WTC11 (cell line): ENCODE results near the gene TRMT112. TPM values are rescaled to one million over a fixed set of nuclear protein-coding genes. Genes with fewer than 3 reads are reported as not detected.

Experiments
- ATAC-seq: fragments of 200-7000 bp; cut with Tn5 transposase; 2 replicates; pipeline ENCODE4 v1.10.0; 2021; ENCODE audit warnings: mild to moderate bottlenecking, moderate library complexity
- CTCF ChIA-PET: fragments of 300-600 bp; sonication (Branson Sonifier 250); formaldehyde crosslinking; loops from one replicate; lab custom pipeline; 2021; ENCODE audit warnings: antibody characterized with exemption; lab: Charles Lee
- POLR2A ChIA-PET: fragments of 350-600 bp; sonication (Branson Sonifier 250); formaldehyde crosslinking; loops from one replicate; lab custom pipeline; 2021; ENCODE audit warnings: antibody characterized with exemption; lab: Charles Lee
- DNase-seq: peaks from one replicate; pipeline ENCODE4 v3.0.0; 2021; ENCODE audit warnings: low spot score
- H3K27ac Mint-ChIP-seq: 2 replicates; pipeline ENCODE4 v1.8.0; 2021; ENCODE audit warnings: mixed read lengths
- H3K27me3 Mint-ChIP-seq: 2 replicates; pipeline ENCODE4 v1.8.0; 2021; ENCODE audit warnings: low read depth, mild to moderate bottlenecking, moderate library complexity, mixed read lengths
- H3K36me3 Mint-ChIP-seq: 2 replicates; pipeline ENCODE4 v1.8.0; 2021; ENCODE audit warnings: mixed read lengths
- H3K4me1 Mint-ChIP-seq: 2 replicates; pipeline ENCODE4 v1.8.0; 2022; ENCODE audit warnings: mixed read lengths
- H3K4me3 Mint-ChIP-seq: 2 replicates; pipeline ENCODE4 v1.8.0; 2021; ENCODE audit warnings: mild to moderate bottlenecking, moderate library complexity, mixed read lengths
- H3K9me3 Mint-ChIP-seq: 2 replicates; pipeline ENCODE4 v1.8.0; 2021; ENCODE audit warnings: mixed read lengths
- AFF4 ChIP-seq: sonication (generic); formaldehyde crosslinking; IDR thresholded peaks from 2 replicates; pipeline ENCODE4 v1.8.1; 2023; ENCODE audit warnings: mild to moderate bottlenecking, missing genetic modification reagents, borderline replicate concordance
- ATF2 ChIP-seq: sonication (generic); formaldehyde crosslinking; IDR thresholded peaks from 2 replicates; pipeline ENCODE4 v1.8.1; 2022; ENCODE audit warnings: low read depth, missing genetic modification reagents, borderline replicate concordance
- CTCF ChIP-seq: fragments of 200-600 bp; IDR thresholded peaks from 2 replicates; pipeline ENCODE4 v1.8.0; 2022; ENCODE audit warnings: antibody characterized with exemption
- ESRRA ChIP-seq: sonication (generic); formaldehyde crosslinking; IDR thresholded peaks from 2 replicates; pipeline ENCODE4 v1.8.1; 2022; ENCODE audit warnings: mild to moderate bottlenecking, missing genetic modification reagents, borderline replicate concordance
- FOXK1 ChIP-seq: sonication (generic); formaldehyde crosslinking; IDR thresholded peaks from 2 replicates; pipeline ENCODE4 v1.8.0; 2022; ENCODE audit warnings: mild to moderate bottlenecking, moderate library complexity, missing genetic modification reagents
- HMGA2 ChIP-seq: fragments of 250-450 bp; sonication (Bioruptor Pico); IDR thresholded peaks from 2 replicates; pipeline ENCODE4 v1.4.0; 2021; ENCODE audit warnings: mild to moderate bottlenecking, moderate library complexity
- HMGXB4 ChIP-seq: sonication (generic); formaldehyde crosslinking; IDR thresholded peaks from 2 replicates; pipeline ENCODE4 v1.8.1; 2023; ENCODE audit warnings: mild to moderate bottlenecking, moderate library complexity, missing genetic modification reagents
- MLX ChIP-seq: sonication (generic); formaldehyde crosslinking; IDR thresholded peaks from 2 replicates; pipeline ENCODE4 v1.8.1; 2023; ENCODE audit warnings: mild to moderate bottlenecking, missing genetic modification reagents, moderate library complexity
- MYBL2 ChIP-seq: sonication (generic); formaldehyde crosslinking; IDR thresholded peaks from 2 replicates; pipeline ENCODE4 v1.8.1; 2023; ENCODE audit warnings: mild to moderate bottlenecking, moderate library complexity, missing genetic modification reagents
- NR2C2 ChIP-seq: sonication (generic); formaldehyde crosslinking; IDR thresholded peaks from 2 replicates; pipeline ENCODE4 v1.8.0; 2022; ENCODE audit warnings: mild to moderate bottlenecking, missing genetic modification reagents
- NR3C1 ChIP-seq: sonication (generic); formaldehyde crosslinking; conservative IDR thresholded peaks from 2 replicates; pipeline ENCODE4 v1.8.1; 2023; ENCODE audit warnings: low read depth, mild to moderate bottlenecking, missing genetic modification reagents
- PRRX2 ChIP-seq: fragments of 250-450 bp; sonication (Bioruptor Pico); IDR thresholded peaks from 2 replicates; pipeline ENCODE4 v1.8.0; 2021; ENCODE audit warnings: mild to moderate bottlenecking
- SMAD4 ChIP-seq: sonication (generic); formaldehyde crosslinking; IDR thresholded peaks from 2 replicates; pipeline ENCODE4 v1.8.0; 2022; ENCODE audit warnings: mild to moderate bottlenecking, missing genetic modification reagents
- TEAD4 ChIP-seq: sonication (generic); formaldehyde crosslinking; IDR thresholded peaks from 2 replicates; pipeline ENCODE4 v1.8.0; 2022; ENCODE audit warnings: mild to moderate bottlenecking, missing genetic modification reagents
- ZNF281 ChIP-seq: sonication (generic); formaldehyde crosslinking; IDR thresholded peaks from 2 replicates; pipeline ENCODE4 v1.8.0; 2023; ENCODE audit warnings: mild to moderate bottlenecking, missing genetic modification reagents
- ZNF512 ChIP-seq: sonication (generic); formaldehyde crosslinking; IDR thresholded peaks from 2 replicates; pipeline ENCODE4 v1.8.1; 2022; ENCODE audit warnings: missing genetic modification reagents, borderline replicate concordance
- total RNA-seq: library from RNA; stranded (reverse); gene quantifications from 3 replicates; pipeline ENCODE4 v1.2.3, GENCODE V29; 2021

The TRMT112 gene
- total RNA-seq, 1 experiment from 2014 or later, result 285 TPM

- no peak for TF ChIP-seq AFF4 (CRISPR knock-in tag)
Measured at GRCh38 chr11:64275841-64276240, 41.5 kb downstream of the TRMT112 start (continued).

- POLR2A ChIA-PET, result interaction anchor here (1.0 kb wide), 1 partner anchor 29 kb away, joined by 5 read pairs; no protein-coding TSS in a partner anchor
- Mint-ChIP-seq H3K27me3 (no peaks in the 10 kb centered on the region), H3K4me1 (peaks cover 23% of the 10 kb centered on the region), H3K9me3 (no peaks in the 10 kb centered on the region), H3K36me3 (no peaks in the 10 kb centered on the region), H3K27ac (0 out of 2 replicates have a peak overlapping the region, but pooled peaks have one; percentile 25), H3K4me3 (no peak overlapping the region)
- CTCF ChIA-PET, result interaction anchor here (0.6 to 4.0 kb wide), 7 partner anchors 24 to 488 kb away, joined by 4 to 24 read pairs (median 6); partner anchors contain the start of genes CATSPERZ and PLCB3
- TF ChIP-seq TEAD4 (CRISPR knock-in tag), result no peak
- TF ChIP-seq ZNF281 (CRISPR knock-in tag), result no peak
- no peak for TF ChIP-seq NR3C1 (CRISPR knock-in tag)
- no peak for TF ChIP-seq ESRRA (CRISPR knock-in tag)
- TF ChIP-seq ATF2 (CRISPR knock-in tag), result no peak
- no peak for TF ChIP-seq CTCF
- TF ChIP-seq FOXK1, result no peak
- TF ChIP-seq MLX (CRISPR knock-in tag), result no peak
- TF ChIP-seq MYBL2 (CRISPR knock-in tag), result no peak
- TF ChIP-seq PRRX2 (CRISPR knock-in tag), result no peak
- TF ChIP-seq NR2C2 (CRISPR knock-in tag), result no peak
- no peak for TF ChIP-seq SMAD4 (CRISPR knock-in tag)
- no peak for TF ChIP-seq HMGXB4 (CRISPR knock-in tag)
- no peak for TF ChIP-seq ZNF512 (CRISPR knock-in tag)
- TF ChIP-seq HMGA2 (CRISPR knock-in tag), result no peak
- ATAC-seq (peak; percentile 8; the same call in 1 of the 2 replicates), DNase-seq (no peak)
Measured at GRCh38 chr11:64275031-64275800, 42.1 kb downstream of the TRMT112 start.
